H1 (cell line): ENCODE measurements around the gene IP6K3. TPM values are rescaled to one million over a fixed set of nuclear protein-coding genes. Genes with fewer than 3 reads are reported as not detected.

Experiments
- CTCF ChIA-PET: fragments of 300-600 bp; sonication (Branson Sonifier 250); formaldehyde crosslinking; loops from one replicate; lab custom pipeline; 2021; ENCODE audit not compliant: partially characterized antibody; lab: Charles Lee
- POLR2A ChIA-PET: fragments of 300-600 bp; sonication (Branson Sonifier 250); formaldehyde crosslinking; loops from one replicate; lab custom pipeline; 2021; ENCODE audit warnings: inconsistent platforms; ENCODE audit not compliant: partially characterized antibody; lab: Charles Lee
- DNase-seq, 2 experiments: peaks; one replicate each; pipeline versions ENCODE4 v3.0.0 to v3.0.0-alpha.2; 2010 to 2022; ENCODE audit warnings: low spot score in 2 of 2, low read depth in 1 of 2, mixed read lengths in 1 of 2
- FAIRE-seq: peaks from 2 replicates; lab custom pipeline; 2011; peaks lifted over from hg19 to GRCh38; lab: Jason Lieb, UNC
- H2AFZ ChIP-seq: 2 replicates; pipeline ENCODE4 v1.8.1; 2012; ENCODE audit warnings: low read length, inconsistent platforms
- H2AK5ac ChIP-seq: 2 replicates; pipeline ENCODE4 v1.6.1; 2013; ENCODE audit warnings: low read depth, low read length
- H2BK120ac ChIP-seq: replicated peaks from 2 replicates; pipeline ENCODE3; 2013; ENCODE audit warnings: low read depth, low read length, inconsistent platforms
- H2BK12ac ChIP-seq: 2 replicates; pipeline ENCODE4 v1.6.1; 2013; ENCODE audit warnings: low read depth, low read length
- H2BK15ac ChIP-seq: 2 replicates; pipeline ENCODE4 v1.6.1; 2013; ENCODE audit warnings: low read length
- H2BK20ac ChIP-seq: 2 replicates; pipeline ENCODE4 v1.6.1; 2013; ENCODE audit warnings: low read length
- H2BK5ac ChIP-seq: 2 replicates; pipeline ENCODE4 v1.6.1; 2013; ENCODE audit warnings: low read depth, low read length
- H3K14ac ChIP-seq: 2 replicates; pipeline ENCODE4 v1.6.1; 2013; ENCODE audit warnings: inconsistent platforms; ENCODE audit not compliant: insufficient read length
- H3K18ac ChIP-seq: 2 replicates; pipeline ENCODE4 v1.6.1; 2013; ENCODE audit warnings: low read length; ENCODE audit errors: extremely low read depth
- H3K23ac ChIP-seq: 2 replicates; pipeline ENCODE4 v1.6.1; 2013; ENCODE audit warnings: inconsistent platforms; ENCODE audit not compliant: insufficient read length
- H3K23me2 ChIP-seq: 2 replicates; pipeline ENCODE4 v1.6.1; 2013; ENCODE audit warnings: low read depth, low read length
- H3K27ac ChIP-seq: 2 replicates; pipeline ENCODE4 v1.6.1; 2011; ENCODE audit warnings: low read depth, low read length, inconsistent platforms
- H3K27me3 ChIP-seq, 4 experiments: replicated peaks in 1 of 4; 1 replicate in 1 of 4; 2 replicates in 3 of 4; pipeline versions ENCODE4 v1.6.1 to v1.8.1; 2011 to 2013; ENCODE audit warnings: low read length in 3 of 4, mild to moderate bottlenecking in 3 of 4, inconsistent platforms in 2 of 4, mixed read lengths in 2 of 4, moderate library complexity in 1 of 4; ENCODE audit not compliant: control insufficient read depth in 3 of 4, insufficient read depth in 3 of 4; ENCODE audit errors: extremely low read depth in 1 of 4
- H3K36me3 ChIP-seq, 4 experiments: 2 replicates each; pipeline versions ENCODE4 v1.6.1 to v1.8.1; 2011 to 2013; ENCODE audit warnings: mild to moderate bottlenecking in 4 of 4, low read length in 3 of 4, moderate library complexity in 2 of 4, control low read depth in 1 of 4, inconsistent platforms in 1 of 4; ENCODE audit not compliant: insufficient read depth in 4 of 4, control insufficient read depth in 2 of 4
- H3K4ac ChIP-seq: replicated peaks from 2 replicates; pipeline ENCODE3; 2013; ENCODE audit warnings: low read length, low read depth, mixed read lengths, inconsistent platforms; ENCODE audit not compliant: insufficient read length
- H3K4me1 ChIP-seq, 4 experiments: replicated peaks in 1 of 4; 1 replicate in 1 of 4; 2 replicates in 3 of 4; pipeline versions ENCODE4 v1.6.1 to v1.8.1; 2011 to 2013; ENCODE audit warnings: low read length in 3 of 4, inconsistent platforms in 2 of 4, mixed read lengths in 1 of 4; ENCODE audit not compliant: insufficient read depth in 4 of 4, control insufficient read depth in 3 of 4
- H3K4me2 ChIP-seq, 2 experiments: 2 replicates each; pipeline versions ENCODE4 v1.6.1 to v1.8.1; 2011 to 2013; ENCODE audit warnings: low read depth in 2 of 2, low read length in 2 of 2, control low read depth in 1 of 2, inconsistent platforms in 1 of 2, mild to moderate bottlenecking in 1 of 2; ENCODE audit not compliant: insufficient read depth in 1 of 2
- H3K4me3 ChIP-seq, 4 experiments: fragments of 200-600, 300-600 bp in 1 of 4; sonication (generic), shearing (Covaris generic), sonication (Bioruptor Twin) in 1 of 4; 2 replicates each; pipeline versions ENCODE4 v1.5.1 to v1.8.1; 2011 to 2016; ENCODE audit warnings: low read length in 4 of 4, low read depth in 3 of 4, control low read depth in 2 of 4, inconsistent platforms in 2 of 4, mild to moderate bottlenecking in 2 of 4, mixed read lengths in 1 of 4, moderate library complexity in 1 of 4; ENCODE audit not compliant: insufficient read depth in 2 of 4; ENCODE audit errors: extremely low read depth in 1 of 4
- H3K56ac ChIP-seq: replicated peaks from 2 replicates; pipeline ENCODE3; 2013; ENCODE audit warnings: low read depth, mild to moderate bottlenecking, mixed read lengths, low read length, inconsistent platforms; ENCODE audit not compliant: insufficient read length
- H3K79me1 ChIP-seq: 2 replicates; pipeline ENCODE4 v1.6.1; 2013; ENCODE audit warnings: low read depth, low read length, control low read depth
- H3K79me2 ChIP-seq, 2 experiments: 2 replicates each; pipeline versions ENCODE4 v1.6.1 to v1.8.1; 2012 to 2013; ENCODE audit warnings: low read length in 2 of 2, mild to moderate bottlenecking in 2 of 2, inconsistent platforms in 1 of 2; ENCODE audit not compliant: insufficient read depth in 2 of 2, control insufficient read depth in 1 of 2
- H3K9ac ChIP-seq, 4 experiments: replicated peaks in 1 of 4; 1 replicate in 1 of 4; 2 replicates in 3 of 4; pipeline versions ENCODE4 v1.6.1 to v1.8.1; 2011 to 2013; ENCODE audit warnings: low read depth in 3 of 4, low read length in 3 of 4, control low read depth in 2 of 4, mild to moderate bottlenecking in 2 of 4, moderate library complexity in 2 of 4, inconsistent platforms in 1 of 4; ENCODE audit errors: extremely low read depth in 1 of 4
- H3K9me3 ChIP-seq, 2 experiments: 2 replicates each; pipeline versions ENCODE4 v1.6.1 to v1.8.1; 2012 to 2013; ENCODE audit warnings: mild to moderate bottlenecking in 2 of 2, moderate library complexity in 2 of 2, control low read depth in 1 of 2, inconsistent platforms in 1 of 2, low read depth in 1 of 2, low read length in 1 of 2, mixed read lengths in 1 of 2; ENCODE audit not compliant: insufficient read depth in 2 of 2
- H4K20me1 ChIP-seq, 2 experiments: replicated peaks in 1 of 2; 2 replicates each; pipeline versions ENCODE3 to v1.8.1; 2011 to 2013; ENCODE audit warnings: inconsistent platforms in 2 of 2, low read length in 2 of 2, mild to moderate bottlenecking in 1 of 2; ENCODE audit not compliant: insufficient read depth in 2 of 2, control insufficient read depth in 1 of 2
- H4K5ac ChIP-seq: 2 replicates; pipeline ENCODE4 v1.6.1; 2013; ENCODE audit warnings: low read length, low read depth, mixed read lengths, inconsistent platforms; ENCODE audit not compliant: insufficient read length
- H4K8ac ChIP-seq: 2 replicates; pipeline ENCODE4 v1.8.0; 2013; ENCODE audit warnings: mild to moderate bottlenecking, moderate library complexity, low read length, inconsistent platforms; ENCODE audit not compliant: insufficient read depth; ENCODE audit errors: extremely low read depth
- H4K91ac ChIP-seq: replicated peaks from 2 replicates; pipeline ENCODE3; 2013; ENCODE audit warnings: low read length, mixed read lengths, inconsistent platforms; ENCODE audit not compliant: insufficient read length
- BRCA1 ChIP-seq: IDR thresholded peaks from 2 replicates; pipeline ENCODE4 v1.6.1; 2012; ENCODE audit warnings: low read depth, low read length, improper control_type of control experiment
- CTBP2 ChIP-seq: IDR thresholded peaks from 2 replicates; pipeline ENCODE4 v1.7.0; 2011; ENCODE audit warnings: borderline replicate concordance, mild to moderate bottlenecking, moderate library complexity, mixed read lengths, low read length; ENCODE audit not compliant: insufficient read depth, insufficient read length
- KDM4A ChIP-seq: IDR thresholded peaks from one replicate; pipeline ENCODE4 v1.7.1; 2012; ENCODE audit warnings: low read depth, mild to moderate bottlenecking, moderate library complexity, low read length, inconsistent platforms; ENCODE audit not compliant: severe bottlenecking
- KDM5A ChIP-seq: fragments of 200-600 bp; IDR thresholded peaks from 2 replicates; pipeline ENCODE4 v1.7.1; 2012; ENCODE audit warnings: mild to moderate bottlenecking, low read length, inconsistent platforms, mixed read lengths
- POU5F1 ChIP-seq: IDR thresholded peaks from 2 replicates; pipeline ENCODE4 v1.6.1; 2011; ENCODE audit warnings: low read depth, mild to moderate bottlenecking, low read length, moderate library complexity
- RAD21 ChIP-seq, 2 experiments: IDR thresholded peaks in 1 of 2; conservative IDR thresholded peaks in 1 of 2; 2 replicates each; pipeline ENCODE4 v1.6.1; 2011; ENCODE audit warnings: low read depth in 2 of 2, low read length in 2 of 2, improper control_type of control experiment in 1 of 2, inconsistent platforms in 1 of 2, mild to moderate bottlenecking in 1 of 2, moderate library complexity in 1 of 2
- SAP30 ChIP-seq: fragments of 300-600 bp; sonication (generic); IDR thresholded peaks from 2 replicates; pipeline ENCODE4 v1.7.1; 2012; ENCODE audit warnings: low read length, moderate library complexity, mild to moderate bottlenecking, inconsistent platforms; ENCODE audit not compliant: insufficient read depth, insufficient replicate concordance
- SIRT6 ChIP-seq: IDR thresholded peaks from one replicate; pipeline ENCODE4 v1.7.1; 2012; ENCODE audit warnings: low read length, inconsistent platforms
- SIX5 ChIP-seq: IDR thresholded peaks from 2 replicates; pipeline ENCODE4 v1.6.1; 2011; ENCODE audit warnings: mild to moderate bottlenecking, low read depth, low read length
- SP1 ChIP-seq: IDR thresholded peaks from 2 replicates; pipeline ENCODE4 v1.6.1; 2011; ENCODE audit warnings: low read depth, low read length
- WGBS, 2 experiments: shearing (Covaris generic) in 1 of 2; methylation state at CpG; one replicate each; pipeline versions ENCODE4 v1.1.6 to v1.1.7; 2013 to 2015; ENCODE audit warnings: low lambda C conversion rate in 2 of 2, mixed read lengths in 2 of 2, inconsistent platforms in 1 of 2, low coverage in 1 of 2, missing lambda C conversion rate in 1 of 2; ENCODE audit not compliant: insufficient replicate concordance in 2 of 2, insufficient coverage in 1 of 2, insufficient read length in 1 of 2; ENCODE audit errors: extremely low coverage in 1 of 2, missing lambda C conversion rate in 1 of 2; 5-methylcytosine and 5-hydroxymethylcytosine counted together
- polyA plus RNA-seq, 7 experiments: library from polyadenylated mRNA; depleted of rRNA in 3 of 7; stranded (reverse) in 5 of 7; unstranded in 2 of 7; fragments of >200 nt in 5 of 7; fragments of 200-250 nt in 2 of 7; gene quantifications; 1 replicate in 5 of 7; 2 replicates in 1 of 7; 4 replicates in 1 of 7; pipeline versions ENCODE4 v1.2.1 to v1.2.3, GENCODE V29; 2011 to 2013; ENCODE audit warnings: missing spikeins in 2 of 7, mixed read lengths in 2 of 7
- total RNA-seq: library from RNA; stranded (reverse); fragmentation: NEBNext Ultra II Directional; extraction: Animal tissue kit (Norgen Biotek cat#: 25700); gene quantifications from 2 replicates; pipeline ENCODE4 v1.2.1, GENCODE V29; 2021
- TF ChIP-seq, protein P1 (sequence below): IDR thresholded peaks from 2 replicates; pipeline ENCODE4 v1.6.1; 2012; ENCODE audit warnings: inconsistent platforms
- TF ChIP-seq, protein P2 (sequence below): IDR thresholded peaks from 2 replicates; pipeline ENCODE4 v1.6.1; 2011; ENCODE audit warnings: low read depth, mild to moderate bottlenecking, low read length; ENCODE audit not compliant: insufficient read depth

IP6K3 gene
- total and polyA plus RNA-seq, 2 of the 8 experiments (the other 6 are each of a cell fraction or from before 2014, with no cell fraction given), result 0.22 to 0.73 TPM

DNA sequence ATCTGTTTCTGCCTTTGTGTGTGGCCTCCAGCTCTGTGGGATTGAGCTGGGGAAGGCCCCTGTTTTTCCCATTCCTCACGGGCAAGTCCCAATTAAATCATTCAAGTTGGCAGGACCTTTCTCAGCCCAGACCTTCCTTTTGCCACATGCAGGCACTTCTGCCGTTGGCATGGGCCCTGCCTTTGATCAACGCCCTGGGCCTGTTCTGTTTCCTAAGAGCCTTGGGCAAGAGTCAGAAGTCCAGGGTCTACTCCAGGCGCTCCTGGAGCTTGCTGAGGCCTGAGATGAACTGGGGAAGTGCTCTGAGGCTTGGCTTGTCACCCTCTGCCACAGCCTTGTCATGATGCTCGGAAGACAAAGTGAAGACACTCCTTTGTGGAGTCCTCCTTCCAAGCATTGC, 7.1 kb downstream of the IP6K3 start:
- Histone ChIP-seq H3K4me2 (no peak overlapping the region), H2AFZ (no peak overlapping the region), H2BK20ac (no peak overlapping the region), H2BK120ac (no peak overlapping the region), H3K14ac (no peak overlapping the region), H2AK5ac (no peak overlapping the region), H2BK15ac (no peak overlapping the region), H3K79me2 (no peaks in the 10 kb centered on the region), H3K36me3 (no peaks in the 10 kb centered on the region), H2BK12ac (no peak overlapping the region), H3K4me3 (no peak overlapping the region), H4K8ac (no peak overlapping the region), H3K27ac (no peak overlapping the region), H3K4ac (no peak overlapping the region), H3K4me1 (peaks cover 0 to 8% (median 3%) of the 10 kb centered on the region in 4 experiments; a peak in 3 of 7 replicates), H3K18ac (no peak overlapping the region), H3K9ac (no peak overlapping the region), H3K79me1 (no peaks in the 10 kb centered on the region), H3K23me2 (no peaks in the 10 kb centered on the region), H3K23ac (no peak overlapping the region), H3K9me3 (no peaks in the 10 kb centered on the region), H4K20me1 (no peaks in the 10 kb centered on the region), H3K56ac (no peak overlapping the region), H4K5ac (no peak overlapping the region), H4K91ac (no peak overlapping the region), H2BK5ac (no peak overlapping the region), H3K27me3 (no peaks in the 10 kb centered on the region; a peak in 2 of 7 replicates)
- 90% methylated on average over 5 of the region's 5 CpGs; no CpG with 5 or more reads in 1 of the 2 experiments for WGBS, 2 experiments
- POLR2A ChIA-PET, result interaction anchor here (0.9 to 2.4 kb wide), 5 partner anchors 10 to 32 kb away, joined by 3 to 5 read pairs (median 3); partner anchors contain the start of gene UQCC2
- CTCF ChIA-PET, result interaction anchor here (0.6 to 1.5 kb wide), 9 partner anchors 8 to 1526 kb away, joined by 3 to 9 read pairs (median 4); no protein-coding TSS in a partner anchor
- DNase-seq (no peak), FAIRE-seq (no peak)
- TF ChIP-seq KDM5A, result no peak
- no peak for TF ChIP-seq SIRT6
- TF ChIP-seq, protein P1, sequence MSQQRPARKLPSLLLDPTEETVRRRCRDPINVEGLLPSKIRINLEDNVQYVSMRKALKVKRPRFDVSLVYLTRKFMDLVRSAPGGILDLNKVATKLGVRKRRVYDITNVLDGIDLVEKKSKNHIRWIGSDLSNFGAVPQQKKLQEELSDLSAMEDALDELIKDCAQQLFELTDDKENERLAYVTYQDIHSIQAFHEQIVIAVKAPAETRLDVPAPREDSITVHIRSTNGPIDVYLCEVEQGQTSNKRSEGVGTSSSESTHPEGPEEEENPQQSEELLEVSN, result no peak
- no peak for TF ChIP-seq SAP30
- TF ChIP-seq CTBP2, result no peak
- no peak for TF ChIP-seq SP1
- TF ChIP-seq POU5F1, result no peak
- no peak for TF ChIP-seq SIX5
- no peak for TF ChIP-seq KDM4A
- no peak for TF ChIP-seq BRCA1
- TF ChIP-seq, protein P2, sequence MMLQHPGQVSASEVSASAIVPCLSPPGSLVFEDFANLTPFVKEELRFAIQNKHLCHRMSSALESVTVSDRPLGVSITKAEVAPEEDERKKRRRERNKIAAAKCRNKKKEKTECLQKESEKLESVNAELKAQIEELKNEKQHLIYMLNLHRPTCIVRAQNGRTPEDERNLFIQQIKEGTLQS, result no peak
- no peak for TF ChIP-seq RAD21 (IDR thresholded peaks at IDR 0.05 in 1 of 2, conservative IDR thresholded peaks at IDR 0.05 in 1 of 2; ENCODE audit: low read depth in 2 of 2, low read length in 2 of 2)
